H9 (cell line): ENCODE data around the gene ARVCF. TPM values are rescaled to one million over a fixed set of nuclear protein-coding genes. Genes with fewer than 3 reads are reported as not detected.
A peak's percentile ranks its signal among the peaks of the same experiment; 100 is the strongest.

Experiments used
- DNase-seq: peaks from one replicate; pipeline ENCODE4 v3.0.0-alpha.2; 2017
- H2AFZ ChIP-seq: one replicate; pipeline ENCODE4 v1.6.1; 2013; ENCODE audit warnings: mild to moderate bottlenecking, low read length, control low read depth, moderate library complexity
- H2AK5ac ChIP-seq: 2 replicates; pipeline ENCODE4 v1.6.1; 2013; ENCODE audit warnings: low read length, control low read depth, mixed read lengths; ENCODE audit not compliant: insufficient read length
- H2BK120ac ChIP-seq: one replicate; pipeline ENCODE4 v1.6.1; 2013; ENCODE audit warnings: low read depth, mild to moderate bottlenecking, low read length, control low read depth, inconsistent platforms; ENCODE audit not compliant: poor library complexity, severe bottlenecking
- H2BK12ac ChIP-seq: 2 replicates; pipeline ENCODE4 v1.6.1; 2013; ENCODE audit warnings: low read length, control low read depth, mixed read lengths, low read depth; ENCODE audit not compliant: insufficient read length
- H2BK15ac ChIP-seq: 2 replicates; pipeline ENCODE4 v1.6.1; 2013; ENCODE audit warnings: low read depth, low read length, control low read depth
- H2BK20ac ChIP-seq: one replicate; pipeline ENCODE4 v1.6.1; 2013; ENCODE audit warnings: low read depth, mild to moderate bottlenecking, low read length, control low read depth, inconsistent platforms; ENCODE audit not compliant: poor library complexity, severe bottlenecking
- H2BK5ac ChIP-seq: 2 replicates; pipeline ENCODE4 v1.6.1; 2013; ENCODE audit warnings: low read length, control low read depth, mixed read lengths; ENCODE audit not compliant: insufficient read length
- H3K14ac ChIP-seq: 2 replicates; pipeline ENCODE4 v1.6.1; 2013; ENCODE audit warnings: low read length, control low read depth; ENCODE audit not compliant: insufficient read depth
- H3K18ac ChIP-seq: 2 replicates; pipeline ENCODE4 v1.6.1; 2013; ENCODE audit warnings: low read depth, mild to moderate bottlenecking, mixed read lengths, low read length, control low read depth; ENCODE audit not compliant: insufficient read length
- H3K23ac ChIP-seq: 2 replicates; pipeline ENCODE4 v1.6.1; 2013; ENCODE audit warnings: low read length, control low read depth, mixed read lengths, low read depth; ENCODE audit not compliant: insufficient read length
- H3K23me2 ChIP-seq: 2 replicates; pipeline ENCODE4 v1.6.1; 2013; ENCODE audit warnings: low read depth, mild to moderate bottlenecking, mixed read lengths, low read length, control low read depth; ENCODE audit not compliant: insufficient read length, poor library complexity, severe bottlenecking
- H3K27ac ChIP-seq: 2 replicates; pipeline ENCODE4 v1.5.1; 2013; ENCODE audit warnings: low read length, control low read depth, mixed read lengths, low read depth; ENCODE audit not compliant: insufficient read length
- H3K27me3 ChIP-seq: 2 replicates; pipeline ENCODE4 v1.6.1; 2013; ENCODE audit warnings: low read length, control low read depth, inconsistent platforms; ENCODE audit not compliant: insufficient read depth
- H3K4ac ChIP-seq: 2 replicates; pipeline ENCODE4 v1.6.1; 2013; ENCODE audit warnings: low read depth, mild to moderate bottlenecking, control low read depth, inconsistent platforms, low read length, moderate library complexity
- H3K4me1 ChIP-seq: 2 replicates; pipeline ENCODE4 v1.6.1; 2013; ENCODE audit warnings: low read length, control low read depth, inconsistent platforms; ENCODE audit not compliant: insufficient read depth
- H3K4me2 ChIP-seq: 2 replicates; pipeline ENCODE4 v1.6.1; 2013; ENCODE audit warnings: low read length, control low read depth, mixed read lengths; ENCODE audit not compliant: insufficient read length, insufficient read depth
- H3K56ac ChIP-seq: 2 replicates; pipeline ENCODE4 v1.6.1; 2013; ENCODE audit warnings: low read depth, mild to moderate bottlenecking, mixed read lengths, low read length, control low read depth; ENCODE audit not compliant: insufficient read length
- H3K79me1 ChIP-seq: 2 replicates; pipeline ENCODE4 v1.6.1; 2013; ENCODE audit warnings: low read depth, mild to moderate bottlenecking, moderate library complexity, low read length, control low read depth, inconsistent platforms; ENCODE audit not compliant: insufficient read depth, poor library complexity, severe bottlenecking
- H3K79me2 ChIP-seq: 2 replicates; pipeline ENCODE4 v1.6.1; 2013; ENCODE audit warnings: low read length, control low read depth, inconsistent platforms; ENCODE audit not compliant: insufficient read depth
- H3K9ac ChIP-seq: 2 replicates; pipeline ENCODE4 v1.6.1; 2013; ENCODE audit warnings: low read length, control low read depth, mixed read lengths; ENCODE audit not compliant: insufficient read length; ENCODE audit errors: extremely low read depth
- H3K9me3 ChIP-seq: one replicate; pipeline ENCODE4 v1.6.1; 2013; ENCODE audit warnings: low read depth, low read length, inconsistent platforms; ENCODE audit not compliant: control insufficient read depth
- H3T11ph ChIP-seq: one replicate; pipeline ENCODE4 v1.6.1; 2013; ENCODE audit warnings: mild to moderate bottlenecking, low read length, control low read depth, inconsistent platforms
- H4K20me1 ChIP-seq: one replicate; pipeline ENCODE4 v1.6.1; 2013; ENCODE audit not compliant: control insufficient read depth, insufficient read length, insufficient read depth
- H4K5ac ChIP-seq: 2 replicates; pipeline ENCODE4 v1.6.1; 2013; ENCODE audit warnings: low read depth, mild to moderate bottlenecking, mixed read lengths, low read length, control low read depth; ENCODE audit not compliant: insufficient read length
- H4K8ac ChIP-seq: replicated peaks from 2 replicates; pipeline ENCODE4 v1.6.1; 2013; ENCODE audit warnings: low read length, control low read depth, mixed read lengths, low read depth; ENCODE audit not compliant: insufficient read length
- H4K91ac ChIP-seq: 2 replicates; pipeline ENCODE4 v1.6.1; 2013; ENCODE audit warnings: low read depth, mild to moderate bottlenecking, moderate library complexity, mixed read lengths, low read length, control low read depth; ENCODE audit not compliant: insufficient read length
- H3K27ac Mint-ChIP-seq, 3 experiments: 2 replicates in 2 of 3; 3 replicates in 1 of 3; pipeline ENCODE4 v1.8.0; 2020 to 2021; ENCODE audit warnings: mixed read lengths in 3 of 3, mild to moderate bottlenecking in 1 of 3, moderate library complexity in 1 of 3
- H3K27me3 Mint-ChIP-seq: 2 replicates; pipeline ENCODE4 v1.8.0; 2021; ENCODE audit warnings: low read depth, mild to moderate bottlenecking, moderate library complexity, mixed read lengths
- H3K36me3 Mint-ChIP-seq, 3 experiments: 2 replicates in 2 of 3; 3 replicates in 1 of 3; pipeline ENCODE4 v1.8.0; 2020 to 2021; ENCODE audit warnings: low read depth in 3 of 3, mixed read lengths in 3 of 3; ENCODE audit not compliant: insufficient read depth in 1 of 3
- H3K4me1 Mint-ChIP-seq, 2 experiments: 2 replicates each; pipeline ENCODE4 v1.8.0; 2020; ENCODE audit warnings: mixed read lengths in 2 of 2
- H3K4me3 Mint-ChIP-seq, 2 experiments: 2 replicates in 1 of 2; 3 replicates in 1 of 2; pipeline ENCODE4 v1.8.0; 2020 to 2021; ENCODE audit warnings: mild to moderate bottlenecking in 2 of 2, mixed read lengths in 2 of 2, moderate library complexity in 1 of 2
- H3K9me3 Mint-ChIP-seq, 2 experiments: 2 replicates in 1 of 2; 3 replicates in 1 of 2; pipeline ENCODE4 v1.8.0; 2020; ENCODE audit warnings: mild to moderate bottlenecking in 2 of 2, mixed read lengths in 2 of 2, moderate library complexity in 1 of 2
- CTCF ChIP-seq: fragments of 200-600 bp; sonication (generic); conservative IDR thresholded peaks from 3 replicates; pipeline ENCODE4 v1.8.0; 2021; ENCODE audit warnings: antibody characterized with exemption, mild to moderate bottlenecking
- WGBS: extraction: QIAGEN DNeasy Blood & Tissue Kit; methylation state at CpG from one replicate; pipeline ENCODE4 v1.1.7; 2013; ENCODE audit warnings: missing lambda C conversion rate, low lambda C conversion rate, mixed read lengths; ENCODE audit not compliant: insufficient read length; ENCODE audit errors: extremely low coverage; 5-methylcytosine and 5-hydroxymethylcytosine counted together
- total RNA-seq: library from RNA; stranded (reverse); gene quantifications from 2 replicates; pipeline ENCODE4 v1.2.1, GENCODE V29; 2021

ARVCF gene
- total RNA-seq, 1 experiment from 2014 or later, result 40.7 TPM

DNA sequence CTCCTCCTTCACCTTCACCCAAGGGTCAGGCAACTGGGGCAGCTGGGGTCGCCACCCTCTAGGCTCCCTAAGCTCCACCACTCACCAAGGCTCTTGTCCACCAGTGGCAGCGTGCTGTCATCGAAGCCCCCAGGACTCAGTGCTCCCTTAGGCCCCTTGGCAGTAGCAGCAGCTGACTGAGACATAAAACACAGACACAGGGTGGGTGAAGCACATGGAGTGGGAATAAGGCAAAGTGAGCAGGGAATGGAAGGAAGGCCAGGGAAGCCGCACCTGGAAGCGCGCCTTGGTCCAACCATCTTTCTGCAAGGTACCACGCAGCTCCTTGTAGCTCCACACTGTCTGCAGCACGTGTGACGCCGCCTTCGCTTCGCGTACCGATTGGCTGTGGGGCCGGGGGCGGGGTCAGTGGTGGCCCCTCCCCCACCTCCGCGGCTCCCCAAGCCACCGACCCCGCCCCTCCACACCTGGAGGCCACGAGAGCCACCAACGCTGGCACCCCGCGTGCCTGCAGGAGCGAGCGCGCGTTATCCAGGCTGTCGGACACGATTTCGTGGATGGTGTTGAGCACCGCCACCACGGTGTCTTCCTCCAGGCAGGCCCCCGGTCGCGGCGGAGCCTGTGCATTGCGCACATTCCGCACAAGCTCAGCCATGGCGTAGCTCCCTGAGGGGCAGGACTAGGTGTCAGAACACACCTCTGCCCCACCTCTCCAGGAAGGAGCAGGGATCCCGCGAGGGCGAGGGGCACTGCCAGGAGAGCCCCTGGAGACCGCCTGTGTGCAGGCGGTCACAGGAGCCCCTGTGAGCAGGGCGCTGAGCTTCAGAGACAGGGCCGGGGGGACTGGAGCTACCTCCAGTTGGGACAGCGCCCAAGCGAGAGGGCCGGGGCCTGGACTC lies 43.7 kb downstream of the ARVCF start:
- Mint-ChIP-seq H3K4me1 (peaks cover 11 to 18% of the 10 kb centered on the region in 2 experiments), H3K27ac (no peak overlapping the region), H3K36me3 (peaks cover 7 to 38% (median 24%) of the 10 kb centered on the region in 3 experiments), H3K27me3 (no peaks in the 10 kb centered on the region), H3K9me3 (no peaks in the 10 kb centered on the region; a peak in 1 of 5 replicates), H3K4me3 (no peak overlapping the region)
- no peak overlapping the region for H2AK5ac ChIP-seq
- H4K5ac ChIP-seq, result no peak overlapping the region
- H3K4ac ChIP-seq, result no peak overlapping the region
- no peaks in the 10 kb centered on the region for H3K27me3 ChIP-seq
- no peak overlapping the region for H3T11ph ChIP-seq
- no peak overlapping the region for H3K4me2 ChIP-seq
- H3K14ac ChIP-seq, result no peak overlapping the region
- no peak overlapping the region for H4K91ac ChIP-seq
- no peak overlapping the region for H2BK5ac ChIP-seq
- peak; percentile 50 for DNase-seq
- no peak for TF ChIP-seq CTCF
- no peak overlapping the region for H2BK15ac ChIP-seq
- no peak overlapping the region for H3K23ac ChIP-seq
- no peak overlapping the region for H3K9ac ChIP-seq
- no peak overlapping the region for H3K18ac ChIP-seq
- H2BK120ac ChIP-seq, result no peak overlapping the region
- no peaks in the 10 kb centered on the region for H3K23me2 ChIP-seq
- no peak overlapping the region for H3K27ac ChIP-seq
- no peak overlapping the region for H2AFZ ChIP-seq
- H3K79me1 ChIP-seq, result no peaks in the 10 kb centered on the region
- H3K9me3 ChIP-seq, result no peaks in the 10 kb centered on the region
- H4K8ac ChIP-seq, result no peak overlapping the region
- no peak overlapping the region for H2BK20ac ChIP-seq
- H2BK12ac ChIP-seq, result no peak overlapping the region
- H3K4me1 ChIP-seq, result no peaks in the 10 kb centered on the region; the same call in 1 of the 2 replicates
- WGBS, result no CpG with 5 or more reads among the region's 50 CpGs
- no peak overlapping the region for H3K56ac ChIP-seq
- H3K79me2 ChIP-seq, result no peaks in the 10 kb centered on the region
- no peaks in the 10 kb centered on the region for H4K20me1 ChIP-seq
